Measurements from ENCODE around the gene PFN2.

The PFN2 gene

DNA sequence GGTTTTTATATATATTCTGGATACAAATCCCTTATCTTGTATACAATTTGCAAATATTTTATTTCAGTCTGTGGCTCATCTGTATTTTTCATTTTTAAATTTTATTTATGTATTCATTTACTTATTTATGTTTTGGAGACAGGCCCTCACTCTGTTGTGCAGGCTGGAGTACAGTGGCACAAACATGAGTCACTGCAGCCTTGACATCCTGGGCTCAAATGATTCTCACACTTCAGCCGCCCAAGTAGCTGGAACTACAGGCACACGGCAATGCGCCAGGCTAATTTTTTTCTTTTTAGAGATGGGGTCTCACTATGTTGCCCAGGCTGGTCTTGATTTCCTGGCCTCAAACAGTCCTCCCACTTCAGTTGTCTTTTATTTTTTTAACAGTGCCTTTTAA is 50.6 kb downstream of the PFN2 start:
- H3K27me3 ChIP-seq (ENCODE audit: insufficient read depth, low read length): no peaks in the 10 kb centered on the region
- H3K4me3 ChIP-seq (ENCODE audit: low read depth, low read length): no peak overlapping the region
- no peaks in the 10 kb centered on the region for H3K4me1 ChIP-seq (ENCODE audit: control insufficient read depth, insufficient read depth, low read length, unreplicated experiment)
- H3K36me3 ChIP-seq (ENCODE audit: insufficient read depth, low read length): no peaks in the 10 kb centered on the region; the same call in 1 of the 2 replicates
- no peaks in the 10 kb centered on the region for H3K79me2 ChIP-seq (ENCODE audit: control insufficient read depth, insufficient read depth, low read length, unreplicated experiment)
- H3K27ac ChIP-seq (ENCODE audit: low read depth, low read length): no peak overlapping the region
- no peak overlapping the region for H2AFZ ChIP-seq (ENCODE audit: low read length, unreplicated experiment)

DNA sequence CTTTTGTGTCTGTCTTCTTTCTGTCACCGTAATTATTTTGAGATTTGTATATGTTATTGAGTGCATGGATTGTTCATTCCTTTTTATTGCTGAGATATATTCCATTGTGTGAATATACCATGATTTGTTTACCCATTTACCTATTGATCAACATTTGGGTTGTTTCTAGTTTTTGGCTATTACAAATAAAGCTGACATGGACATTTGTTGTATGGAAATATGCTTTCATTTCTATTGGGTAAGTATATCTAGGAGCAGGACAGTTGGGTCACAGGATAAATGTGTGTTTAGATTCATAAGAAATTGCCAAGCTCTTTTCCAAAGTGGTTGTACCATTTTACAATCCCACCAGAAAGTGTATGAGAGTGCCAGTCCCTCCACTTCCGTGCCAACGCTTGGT is 51.2 kb downstream of the PFN2 start:
- Histone ChIP-seq H3K36me3 (ENCODE audit: insufficient read depth, low read length) (no peaks in the 10 kb centered on the region; the same call in 1 of the 2 replicates), H3K4me1 (ENCODE audit: control insufficient read depth, insufficient read depth, low read length, unreplicated experiment) (no peaks in the 10 kb centered on the region), H3K79me2 (ENCODE audit: control insufficient read depth, insufficient read depth, low read length, unreplicated experiment) (no peaks in the 10 kb centered on the region), H2AFZ (ENCODE audit: low read length, unreplicated experiment) (no peak overlapping the region), H3K27ac (ENCODE audit: low read depth, low read length) (no peak overlapping the region), H3K27me3 (ENCODE audit: insufficient read depth, low read length) (no peaks in the 10 kb centered on the region), H3K4me3 (ENCODE audit: low read depth, low read length) (no peak overlapping the region)

DNA sequence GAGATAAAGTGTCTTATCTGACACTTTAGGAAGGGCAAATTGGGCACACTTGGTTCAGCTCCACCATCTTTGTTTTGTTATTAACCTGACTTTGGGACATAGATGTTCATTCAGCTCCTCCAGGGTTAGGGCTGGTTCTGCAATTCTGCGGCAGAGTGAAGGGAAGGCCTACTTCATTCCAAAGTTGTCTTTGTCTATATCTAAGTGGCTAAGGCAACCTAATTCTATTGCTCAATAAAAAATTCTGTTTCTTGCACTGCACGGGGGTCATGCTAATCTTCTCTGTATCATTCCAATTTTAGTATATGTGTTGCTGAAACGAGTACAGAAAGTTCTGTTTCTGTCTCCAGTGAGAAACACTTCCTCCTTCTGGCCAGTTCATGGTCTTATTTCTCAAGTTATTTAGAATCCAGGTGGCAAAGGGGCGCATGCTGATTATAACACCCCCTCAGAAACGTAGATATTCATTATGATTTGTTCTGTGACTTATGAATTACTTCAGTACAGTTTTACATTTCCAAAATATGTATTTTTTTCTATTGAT is 53.5 kb downstream of the PFN2 start:
- Histone ChIP-seq H3K4me1 (ENCODE audit: control insufficient read depth, insufficient read depth, low read length, unreplicated experiment) (no peaks in the 10 kb centered on the region), H3K27ac (ENCODE audit: low read depth, low read length) (no peak overlapping the region), H3K4me3 (ENCODE audit: low read depth, low read length) (no peak overlapping the region), H3K79me2 (ENCODE audit: control insufficient read depth, insufficient read depth, low read length, unreplicated experiment) (no peaks in the 10 kb centered on the region), H2AFZ (ENCODE audit: low read length, unreplicated experiment) (no peak overlapping the region), H3K36me3 (ENCODE audit: insufficient read depth, low read length) (no peaks in the 10 kb centered on the region; the same call in none of the 2 replicates), H3K27me3 (ENCODE audit: insufficient read depth, low read length) (no peaks in the 10 kb centered on the region)
